Ascending aorta (tissue), 2 donors: ENCODE data around the gene ANKHD1. TPM values are rescaled to one million over a fixed set of nuclear protein-coding genes. Genes with fewer than 3 reads are reported as not detected.

Experiments
- DNase-seq, 2 donors: peaks; one replicate each; pipeline ENCODE4 v3.0.0-alpha.2; 2019; ENCODE audit warnings: low spot score in 2 of 2
- H3K27ac ChIP-seq, 2 donors: fragments of 200-600 bp; sonication (generic); one replicate each; pipeline ENCODE4 v1.5.1; 2016 to 2017; ENCODE audit warnings: mild to moderate bottlenecking in 1 of 2
- H3K27me3 ChIP-seq: fragments of 200-600 bp; sonication (generic); one replicate; pipeline ENCODE4 v1.5.1; 2017
- H3K36me3 ChIP-seq, 2 donors: fragments of 200-600 bp; sonication (generic); one replicate each; pipeline ENCODE4 v1.5.1; 2016
- H3K4me1 ChIP-seq, 2 donors: fragments of 200-600 bp; sonication (generic); one replicate each; pipeline ENCODE4 v1.5.1; 2016 to 2017; ENCODE audit warnings: mild to moderate bottlenecking in 1 of 2
- H3K4me3 ChIP-seq, 2 donors: fragments of 200-600 bp; sonication (generic); one replicate each; pipeline ENCODE4 v1.5.1; 2016 to 2017; ENCODE audit warnings: mild to moderate bottlenecking in 1 of 2
- H3K9me3 ChIP-seq, 2 donors: fragments of 200-600 bp; sonication (generic); one replicate each; pipeline ENCODE4 v1.5.1; 2016
- CTCF ChIP-seq, 3 experiments: fragments of 200-600 bp in 2 of 3; fragments of 450-650 bp in 1 of 3; sonication (generic) in 2 of 3; IDR thresholded peaks; one replicate each; pipeline ENCODE4 v1.5.1; 2016 to 2019; ENCODE audit warnings: antibody characterized with exemption in 3 of 3, mild to moderate bottlenecking in 1 of 3, moderate library complexity in 1 of 3
- intact Hi-C: fragments of 100-400 bp; cut with DNase I; formaldehyde crosslinking; loops from one replicate; pipeline ENCODE4 v1.15.1; 2023
- total RNA-seq: library from RNA; depleted of rRNA; stranded (reverse); fragments of >200 nt; gene quantifications from one replicate; pipeline ENCODE4 v1.1.0, GENCODE V29; 2016

Gene ANKHD1
- total RNA-seq, 1 donor from 2014 or later = 73.4 TPM

GRCh38 chr5:140567871-140568270, 166.2 kb downstream of the ANKHD1 start:
- Histone ChIP-seq H3K4me3 (no peak overlapping the region), H3K27me3 (no peaks in the 10 kb centered on the region), H3K9me3 (no peaks in the 10 kb centered on the region), H3K4me1 (peaks cover 13 to 23% of the 10 kb centered on the region in 2 donors), H3K27ac (peak overlapping the region in 1 of 2 donors; percentile 58), H3K36me3 (peaks cover 22 to 26% of the 10 kb centered on the region in 2 donors)
- TF ChIP-seq CTCF (IDR thresholded peaks at IDR 0.05) = no peak
- intact Hi-C loops = no loop called here
- DNase-seq = no peak

- DNase-seq = no peak
- H3K36me3 ChIP-seq = peaks cover 22 to 26% of the 10 kb centered on the region in 2 donors
- no peaks in the 10 kb centered on the region for H3K27me3 ChIP-seq
- H3K4me3 ChIP-seq = no peak overlapping the region
- intact Hi-C loops = no loop called here
- peak overlapping the region; percentile 58 for H3K27ac ChIP-seq
- no peaks in the 10 kb centered on the region for H3K9me3 ChIP-seq
- peaks cover 11 to 16% of the 10 kb centered on the region in 2 donors for H3K4me1 ChIP-seq
- no peak for TF ChIP-seq CTCF (IDR thresholded peaks at IDR 0.05)
These were observed 166.9 kb downstream of the ANKHD1 start for GRCh38 chr5:140568443-140569063.

- peaks cover 22 to 26% of the 10 kb centered on the region in 2 donors for H3K36me3 ChIP-seq
- no peak for DNase-seq
- H3K4me1 ChIP-seq = peaks cover 11 to 14% of the 10 kb centered on the region in 2 donors
- H3K27me3 ChIP-seq = no peaks in the 10 kb centered on the region
- H3K27ac ChIP-seq = peak overlapping the region; percentile 58
- no peak overlapping the region for H3K4me3 ChIP-seq
- no peaks in the 10 kb centered on the region for H3K9me3 ChIP-seq
- TF ChIP-seq CTCF (IDR thresholded peaks at IDR 0.05) = no peak
- intact Hi-C loops = no loop called here
These were observed 167.6 kb downstream of the ANKHD1 start for GRCh38 chr5:140569197-140569596.

GRCh38 chr5:140570058-140570457, 168.4 kb downstream of the ANKHD1 start:
- Histone ChIP-seq H3K4me3 (no peak overlapping the region), H3K9me3 (no peaks in the 10 kb centered on the region), H3K27me3 (no peaks in the 10 kb centered on the region), H3K4me1 (peaks cover 11 to 14% of the 10 kb centered on the region in 2 donors), H3K36me3 (peaks cover 22 to 26% of the 10 kb centered on the region in 2 donors), H3K27ac (peak overlapping the region in 1 of 2 donors; percentile 58)
- no peak for DNase-seq
- intact Hi-C loops = no loop called here
- no peak for TF ChIP-seq CTCF (IDR thresholded peaks at IDR 0.05)

- intact Hi-C loops = no loop called here
- Histone ChIP-seq H3K27me3 (no peaks in the 10 kb centered on the region), H3K27ac (peak overlapping the region in 1 of 2 donors; percentile 58), H3K36me3 (peaks cover 22 to 26% of the 10 kb centered on the region in 2 donors), H3K4me3 (no peak overlapping the region), H3K9me3 (no peaks in the 10 kb centered on the region), H3K4me1 (peaks cover 6 to 10% of the 10 kb centered on the region in 2 donors)
- DNase-seq = no peak
- no peak for TF ChIP-seq CTCF (IDR thresholded peaks at IDR 0.05)
These were observed 168.9 kb downstream of the ANKHD1 start for GRCh38 chr5:140570488-140570887.
